IPS DF 6.9 (cell line): ENCODE measurements around the gene BABAM2.
"Not testable (repeated sequence)": the region's sequence is repeated elsewhere in the genome, so short reads cannot be mapped to it uniquely, and the experiment has no call there.

Experiments used
- DNase-seq: peaks from one replicate; pipeline ENCODE4 v3.0.0-alpha.2; 2013; ENCODE audit warnings: low read depth, low spot score
- H3K27ac ChIP-seq: one replicate; pipeline ENCODE4 v1.5.1; 2013; ENCODE audit warnings: low read length, control low read depth
- H3K27me3 ChIP-seq: 2 replicates; pipeline ENCODE4 v1.6.1; 2013; ENCODE audit warnings: mild to moderate bottlenecking, low read length; ENCODE audit not compliant: control insufficient read depth, insufficient read depth
- H3K36me3 ChIP-seq: 2 replicates; pipeline ENCODE4 v1.6.1; 2013; ENCODE audit warnings: low read length; ENCODE audit not compliant: control insufficient read depth, insufficient read depth
- H3K4me1 ChIP-seq: 2 replicates; pipeline ENCODE4 v1.6.1; 2013; ENCODE audit warnings: low read length; ENCODE audit not compliant: control insufficient read depth, insufficient read depth
- H3K4me3 ChIP-seq: 2 replicates; pipeline ENCODE4 v1.5.1; 2013; ENCODE audit warnings: mild to moderate bottlenecking, low read length
- H3K9me3 ChIP-seq: 2 replicates; pipeline ENCODE4 v1.6.1; 2013; ENCODE audit warnings: low read length, inconsistent platforms; ENCODE audit not compliant: control insufficient read depth, insufficient read depth
- WGBS: extraction: QIAGEN DNeasy Blood & Tissue Kit; methylation state at CpG from one replicate; pipeline ENCODE4 v1.1.7; 2013; ENCODE audit warnings: mixed read lengths, missing lambda C conversion rate; ENCODE audit not compliant: insufficient read length, insufficient coverage; 5-methylcytosine and 5-hydroxymethylcytosine counted together

BABAM2 gene

DNA sequence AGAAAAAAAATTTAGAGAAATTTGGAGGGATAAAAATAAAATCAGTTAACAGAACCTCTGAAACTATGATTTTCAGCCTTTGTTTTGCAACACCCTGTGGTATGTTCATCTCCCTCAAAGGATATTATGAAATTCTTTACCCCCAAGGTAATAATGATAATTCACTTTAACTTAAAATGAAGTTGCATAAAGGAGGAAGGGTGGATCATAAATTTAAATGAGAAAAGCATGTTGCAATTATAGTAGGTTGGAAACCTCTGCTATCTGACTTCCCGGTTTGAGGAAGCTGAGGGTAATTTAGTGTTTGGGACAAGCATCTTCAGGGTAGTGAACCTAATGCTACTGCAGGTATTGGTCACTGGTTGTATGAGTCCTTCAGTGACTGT lies 102.9 kb downstream of the BABAM2 start:
- Histone ChIP-seq H3K4me1 (no peaks in the 10 kb centered on the region), H3K4me3 (no peak overlapping the region), H3K27me3 (no peaks in the 10 kb centered on the region), H3K36me3 (no peaks in the 10 kb centered on the region), H3K27ac (no peak overlapping the region), H3K9me3 (no peaks in the 10 kb centered on the region)
- DNase-seq, result no peak
- no CpG with 5 or more reads among the region's 1 CpG for WGBS

DNA sequence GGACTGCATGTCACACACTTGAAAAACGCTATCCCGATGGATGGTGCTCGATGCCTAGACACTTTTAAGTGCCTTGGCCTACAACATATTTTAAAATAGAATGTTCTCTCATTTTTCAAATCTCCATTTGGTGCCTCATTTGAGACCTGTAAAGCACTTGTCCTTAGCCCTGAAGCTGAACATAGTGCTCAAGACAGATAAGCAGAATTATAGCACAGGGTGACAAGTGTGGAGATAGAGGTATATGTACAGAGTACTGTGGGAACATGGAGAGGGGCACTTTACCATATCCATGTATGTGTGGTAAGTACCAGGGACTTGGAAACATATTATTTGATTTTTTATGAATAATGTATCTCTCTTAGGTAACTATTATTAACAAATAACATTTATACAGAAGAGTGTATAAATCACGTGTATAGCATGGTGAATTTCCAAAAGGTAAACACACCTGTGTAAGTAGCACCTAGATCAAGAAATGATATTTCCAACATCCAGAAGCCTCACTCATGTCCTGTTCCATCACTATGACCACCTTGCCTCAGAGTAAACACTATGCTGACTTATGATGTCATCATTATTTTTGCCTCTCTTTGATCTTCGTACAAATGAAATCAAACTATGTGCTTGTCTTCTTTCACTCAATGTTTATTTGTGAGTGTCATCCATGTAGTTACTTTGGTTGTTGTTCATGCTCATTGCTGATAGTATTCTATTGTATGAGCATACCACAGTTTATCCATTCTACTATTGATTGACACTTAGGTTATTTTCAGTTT lies 103.6 kb downstream of the BABAM2 start:
- no peaks in the 10 kb centered on the region for H3K36me3 ChIP-seq
- H3K9me3 ChIP-seq, result no peaks in the 10 kb centered on the region
- H3K27ac ChIP-seq, result no peak overlapping the region
- no CpG with 5 or more reads among the region's 5 CpGs for WGBS
- no peaks in the 10 kb centered on the region for H3K4me1 ChIP-seq
- no peak overlapping the region for H3K4me3 ChIP-seq
- no peaks in the 10 kb centered on the region for H3K27me3 ChIP-seq
- no peak for DNase-seq

DNA sequence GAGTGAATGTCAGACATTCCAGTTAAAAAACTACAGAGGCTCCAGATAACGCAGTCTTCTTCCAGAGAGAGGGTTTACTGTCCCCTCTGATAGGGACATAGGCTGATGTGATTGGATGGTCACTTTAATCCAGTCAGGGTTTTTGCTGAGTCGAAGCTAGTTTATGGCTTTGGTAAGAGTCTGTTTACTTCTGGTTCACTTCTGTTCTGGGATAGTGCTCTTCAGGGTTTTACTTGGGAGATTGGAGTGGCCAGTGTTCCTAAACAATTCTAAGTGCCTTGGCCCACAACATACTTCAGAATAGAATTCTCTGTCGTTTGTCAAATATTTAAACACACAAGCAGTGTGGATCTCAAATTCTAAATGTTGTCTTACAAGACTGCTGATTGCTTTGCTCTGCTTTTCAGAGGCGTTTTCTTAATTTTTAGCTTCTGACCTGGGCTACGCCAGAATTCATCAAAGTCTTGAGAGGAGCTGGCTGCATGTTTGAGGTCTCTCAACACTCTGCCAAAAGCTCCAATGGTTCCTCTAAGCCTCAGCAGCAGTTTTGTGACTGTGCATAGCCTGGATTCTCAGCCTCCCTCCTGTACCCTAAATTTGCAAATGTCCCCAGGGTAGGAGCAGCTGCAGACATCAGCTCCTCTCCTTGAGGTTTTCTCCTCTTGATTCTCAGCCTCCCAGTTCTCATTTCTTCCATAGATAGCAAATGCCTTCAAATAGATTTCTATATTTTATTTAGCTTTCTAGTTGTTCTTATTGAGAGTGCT lies 105.8 kb downstream of the BABAM2 start:
- DNase-seq, result no peak
- no peak overlapping the region for H3K4me3 ChIP-seq
- H3K27ac ChIP-seq, result no peak overlapping the region
- no peaks in the 10 kb centered on the region for H3K27me3 ChIP-seq
- no peaks in the 10 kb centered on the region for H3K36me3 ChIP-seq
- no CpG with 5 or more reads among the region's 5 CpGs for whole genome bisulfite sequencing
- H3K9me3 ChIP-seq, result no peaks in the 10 kb centered on the region
- no peaks in the 10 kb centered on the region for H3K4me1 ChIP-seq

DNA sequence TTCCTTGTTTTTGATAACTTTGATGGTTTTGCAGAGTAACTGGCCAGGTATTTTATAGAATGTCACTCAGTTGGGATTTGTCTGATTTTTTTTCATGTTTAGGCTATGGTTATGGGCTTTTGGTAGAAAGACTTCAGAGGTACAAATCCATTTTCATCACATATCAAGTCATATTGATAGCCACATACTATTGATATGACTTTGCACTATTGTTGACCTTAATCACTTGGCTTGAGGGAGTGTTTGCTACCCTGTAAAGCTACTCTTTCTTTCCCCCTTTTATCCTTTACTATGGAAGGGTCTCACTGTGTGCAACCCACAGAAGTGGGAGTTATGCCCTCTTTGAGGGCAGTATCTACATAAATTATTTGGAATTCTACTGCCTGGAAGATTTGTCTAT lies 109.8 kb downstream of the BABAM2 start:
- no peak overlapping the region for H3K27ac ChIP-seq
- H3K27me3 ChIP-seq, result no peaks in the 10 kb centered on the region
- no peak for DNase-seq

DNA sequence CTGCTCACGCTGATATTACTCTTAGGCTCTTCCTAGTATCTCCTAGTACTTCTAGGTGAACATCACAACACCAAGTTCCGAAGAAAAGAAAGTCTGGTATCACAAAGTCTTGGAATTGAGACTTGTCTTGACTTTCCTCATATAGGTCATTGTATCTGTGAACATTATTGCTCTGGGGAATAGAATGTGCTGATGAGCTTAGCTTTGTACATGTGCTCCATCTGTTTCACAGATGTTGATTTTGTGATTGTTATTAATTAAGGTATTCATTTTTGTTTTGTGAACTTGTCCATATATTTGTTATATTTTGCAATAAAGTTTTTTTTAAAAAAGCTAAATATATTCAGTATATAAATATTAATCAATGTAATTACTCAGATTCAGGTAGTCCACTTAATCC lies 111.7 kb downstream of the BABAM2 start:
- Histone ChIP-seq H3K27me3 (no peaks in the 10 kb centered on the region), H3K4me1 (no peaks in the 10 kb centered on the region), H3K27ac (no peak overlapping the region), H3K9me3 (no peaks in the 10 kb centered on the region), H3K36me3 (no peaks in the 10 kb centered on the region), H3K4me3 (no peak overlapping the region)
- DNase-seq, result no peak
- no CpG with 5 or more reads among the region's 2 CpGs for WGBS

More for the DNA sequence above, 109.8 kb downstream of the BABAM2 start:
- no peak overlapping the region for H3K4me3 ChIP-seq
- H3K36me3 ChIP-seq, result no peaks in the 10 kb centered on the region
- no peaks in the 10 kb centered on the region for H3K9me3 ChIP-seq
- H3K4me1 ChIP-seq, result no peaks in the 10 kb centered on the region

DNA sequence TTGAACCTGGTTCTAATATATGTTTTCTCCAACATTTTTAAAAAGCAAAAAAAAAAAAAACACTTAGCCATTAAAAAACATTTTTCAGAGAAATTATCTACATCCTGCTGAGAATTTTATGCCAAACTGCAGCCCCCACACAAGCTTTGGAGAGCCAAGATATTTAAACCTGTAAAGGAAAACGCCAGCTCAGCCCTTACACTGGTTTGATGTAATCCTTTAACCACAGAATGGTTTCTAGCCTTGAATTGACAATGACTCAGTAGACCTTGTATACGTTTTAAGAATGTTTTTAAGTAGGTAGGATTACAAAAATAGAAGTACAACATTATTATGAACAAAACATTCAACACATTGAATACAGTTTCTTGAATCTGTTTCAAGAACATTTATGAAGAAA lies 113.6 kb downstream of the BABAM2 start:
- Histone ChIP-seq H3K4me3 (no peak overlapping the region), H3K4me1 (no peaks in the 10 kb centered on the region), H3K27ac (no peak overlapping the region), H3K27me3 (no peaks in the 10 kb centered on the region), H3K36me3 (no peaks in the 10 kb centered on the region), H3K9me3 (no peaks in the 10 kb centered on the region)
- DNase-seq, result no peak
- WGBS, result no CpG with 5 or more reads among the region's 2 CpGs

DNA sequence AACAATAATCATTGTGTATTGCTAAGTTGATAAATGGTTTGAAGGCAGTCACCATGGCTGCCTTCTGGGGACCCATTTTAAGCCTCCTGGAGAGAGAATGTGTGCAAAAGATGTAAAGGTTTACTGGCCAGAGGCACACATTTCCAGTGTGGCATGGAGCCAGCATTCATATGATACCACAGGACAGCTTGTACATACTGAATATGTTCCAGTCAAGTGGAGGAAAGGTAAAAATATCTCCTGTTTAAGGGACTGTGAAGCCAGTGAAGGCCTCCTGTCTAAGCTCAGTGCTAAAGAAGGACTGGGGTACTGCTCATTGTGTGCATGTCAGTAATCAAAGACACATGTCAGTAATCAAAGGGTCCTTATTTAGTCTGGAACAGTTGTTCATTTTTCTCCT lies 119.2 kb downstream of the BABAM2 start:
- no peak overlapping the region for H3K4me3 ChIP-seq
- no peaks in the 10 kb centered on the region for H3K9me3 ChIP-seq
- H3K4me1 ChIP-seq, result no peaks in the 10 kb centered on the region
- no peaks in the 10 kb centered on the region for H3K36me3 ChIP-seq
- H3K27me3 ChIP-seq, result no peaks in the 10 kb centered on the region
- no peak overlapping the region for H3K27ac ChIP-seq
- no peak for DNase-seq

DNA sequence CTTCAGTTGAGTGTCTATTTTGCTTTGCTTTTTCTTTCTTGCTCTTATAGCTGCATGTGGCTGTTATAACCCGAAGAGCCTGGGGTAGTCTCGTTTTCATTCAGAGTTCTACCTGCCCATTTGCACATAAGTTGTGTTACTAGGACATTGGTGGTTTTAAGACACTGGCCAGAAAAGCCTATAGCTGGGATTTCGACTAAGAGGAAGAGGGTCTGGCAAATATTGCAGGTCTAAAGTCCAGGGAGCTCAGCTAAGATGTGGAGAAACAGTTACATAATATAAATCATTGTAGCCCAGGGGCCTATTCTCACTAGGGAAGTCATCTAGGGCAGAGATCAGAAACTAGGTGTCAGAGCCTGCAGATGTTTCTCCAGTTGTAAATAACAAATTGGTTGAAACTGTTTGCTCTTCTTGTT lies 120.8 kb downstream of the BABAM2 start:
- Histone ChIP-seq H3K27ac (no peak overlapping the region), H3K27me3 (no peaks in the 10 kb centered on the region), H3K9me3 (no peaks in the 10 kb centered on the region), H3K4me3 (no peak overlapping the region), H3K36me3 (no peaks in the 10 kb centered on the region), H3K4me1 (no peaks in the 10 kb centered on the region)
- no CpG with 5 or more reads among the region's 3 CpGs for WGBS
- DNase-seq, result no peak

DNA sequence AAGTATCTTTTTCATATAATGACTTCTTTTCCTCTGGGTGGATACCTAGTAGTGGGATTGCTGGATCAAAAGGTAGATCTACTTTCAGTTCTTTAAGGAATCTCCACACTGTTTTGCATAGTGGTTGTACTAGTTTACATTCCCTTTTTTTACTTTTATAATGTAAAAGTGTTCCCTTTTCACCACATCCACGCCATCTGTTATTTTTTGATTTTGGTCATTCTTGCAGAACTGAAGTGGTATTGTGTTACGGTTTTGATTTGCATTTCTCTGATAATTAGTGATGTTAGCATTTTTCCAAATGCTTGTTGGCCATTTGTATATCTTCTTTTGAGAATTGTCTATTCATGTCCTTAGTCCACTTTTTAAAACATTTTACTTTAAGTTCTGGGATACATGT lies 127.9 kb downstream of the BABAM2 start:
- not testable (repeated sequence) for H3K27me3 ChIP-seq, H3K9me3 ChIP-seq, H3K4me1 ChIP-seq, H3K27ac ChIP-seq, DNase-seq, H3K36me3 ChIP-seq, H3K4me3 ChIP-seq
- WGBS, result no CpG with 5 or more reads among the region's 2 CpGs

DNA sequence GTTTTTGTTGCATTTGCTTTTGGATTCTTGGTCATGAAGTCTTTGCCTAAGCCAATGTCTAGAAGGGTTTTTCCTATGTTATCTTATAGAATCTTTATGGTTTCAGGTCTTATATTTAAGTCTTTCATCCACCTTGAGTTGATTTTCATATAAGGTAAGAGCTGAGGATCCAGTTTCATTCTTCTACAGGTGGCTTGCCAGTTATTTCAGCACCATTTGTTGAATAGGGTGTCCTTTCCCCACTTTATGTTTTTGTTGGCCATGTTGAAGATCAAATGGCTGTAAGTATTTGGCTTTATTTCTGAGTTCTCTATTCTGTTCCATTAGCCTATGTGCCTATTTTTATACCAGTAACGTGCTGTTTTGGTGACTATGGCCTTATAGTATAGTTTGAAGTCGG lies 129.0 kb downstream of the BABAM2 start:
- no CpG with 5 or more reads among the region's 2 CpGs for WGBS
- H3K9me3 ChIP-seq, H3K27me3 ChIP-seq, DNase-seq, H3K27ac ChIP-seq, H3K4me1 ChIP-seq, H3K4me3 ChIP-seq, H3K36me3 ChIP-seq: not testable (repeated sequence)

DNA sequence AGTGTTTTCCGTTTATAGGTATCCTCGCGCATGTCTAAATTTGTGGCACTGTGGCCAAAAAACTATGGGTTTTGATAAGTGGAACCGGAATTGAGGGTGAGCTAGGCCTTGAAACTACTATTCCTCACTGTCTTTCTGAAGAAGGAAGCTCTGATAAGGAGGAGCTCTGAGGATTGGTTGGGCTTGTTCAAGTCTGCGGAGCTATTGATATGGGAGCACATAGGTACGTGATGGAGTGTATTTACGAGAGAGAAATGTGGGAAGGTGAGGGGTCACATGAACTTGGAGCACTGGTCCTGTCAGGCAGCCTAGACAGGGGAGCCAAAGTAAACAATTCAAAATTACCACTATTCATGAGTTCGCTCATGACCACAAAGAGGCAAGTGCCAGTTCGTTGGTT lies 131.4 kb downstream of the BABAM2 start:
- Histone ChIP-seq H3K27ac (no peak overlapping the region), H3K4me1 (no peaks in the 10 kb centered on the region), H3K36me3 (no peaks in the 10 kb centered on the region), H3K9me3 (no peaks in the 10 kb centered on the region), H3K27me3 (no peaks in the 10 kb centered on the region), H3K4me3 (no peak overlapping the region)
- WGBS, result 100% methylated on average over 3 of the region's 9 CpGs
- DNase-seq, result no peak
